GM21786 (cell line): Measurements from ENCODE around the gene OSBPL2.

ENCODE experiments used
- ATAC-seq: cut with Tn5 transposase; IDR thresholded peaks from one replicate; pipeline ENCODE4 v1.9.1; 2021; ENCODE audit not compliant: unreplicated experiment

Gene OSBPL2

DNA sequence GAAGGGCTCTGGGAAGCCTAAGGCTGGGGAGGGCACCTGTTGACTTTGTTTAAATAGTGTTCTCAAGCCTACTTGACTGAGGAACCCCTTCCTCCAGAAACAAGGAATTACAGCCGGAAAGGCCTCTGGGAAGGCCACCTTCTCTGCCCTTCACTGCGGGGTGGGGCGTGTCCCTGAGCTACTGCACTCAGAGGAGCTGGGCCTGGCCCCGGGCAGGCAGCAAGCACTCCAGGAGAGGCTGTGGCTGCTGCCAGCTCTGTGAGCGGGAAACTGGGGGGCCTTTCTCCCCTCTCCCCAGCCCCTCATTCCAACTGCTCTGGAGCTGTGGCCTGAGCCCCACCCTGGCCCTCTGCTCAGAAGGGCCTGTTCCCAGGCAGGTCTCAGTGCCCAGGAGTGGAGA is 4.0 kb upstream of the OSBPL2 start:
- ATAC-seq, result no peak

- ATAC-seq, result no peak
Measured at GRCh38 chr20:62235001-62235776, 3.1 kb upstream of the OSBPL2 start.

DNA sequence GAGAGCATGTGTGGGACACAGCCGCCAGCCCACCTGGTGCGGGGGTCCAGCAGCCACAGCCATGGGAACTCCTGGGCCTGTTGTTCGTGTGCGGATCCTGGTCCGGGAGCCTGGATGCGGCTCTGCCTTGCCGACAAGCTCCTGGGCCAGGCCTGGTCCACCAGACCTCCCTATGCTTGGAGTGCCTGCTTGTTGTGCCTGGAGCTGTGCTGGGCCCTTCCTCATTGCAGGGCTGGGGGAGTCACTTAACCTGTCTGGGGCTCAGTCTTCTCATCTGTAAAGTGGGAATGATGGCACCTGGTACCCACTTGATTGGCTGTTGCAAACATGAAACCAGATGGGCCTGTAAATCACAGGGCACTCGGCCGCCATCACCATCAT is 2.6 kb upstream of the OSBPL2 start:
- no peak for ATAC-seq

DNA sequence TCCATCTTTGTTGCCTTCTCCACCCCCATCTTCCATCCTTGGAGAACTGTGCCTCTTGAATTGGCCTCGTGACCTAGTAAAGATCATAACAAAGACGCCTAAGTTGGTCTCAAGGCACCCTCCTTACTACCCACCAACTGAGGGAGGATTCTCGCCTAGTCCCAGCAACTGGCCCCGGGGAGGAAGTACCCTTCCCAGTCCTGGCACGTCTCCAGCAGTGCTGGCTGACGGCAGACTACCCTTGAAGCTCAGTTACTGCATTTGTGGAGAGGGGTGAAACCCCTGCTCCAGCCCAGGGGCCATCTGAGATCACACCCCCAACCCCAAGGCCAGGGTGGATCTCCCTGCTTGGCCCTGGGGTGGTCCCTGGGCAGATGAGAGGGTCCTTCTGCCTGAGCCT is 2.1 kb upstream of the OSBPL2 start:
- no peak for ATAC-seq

DNA sequence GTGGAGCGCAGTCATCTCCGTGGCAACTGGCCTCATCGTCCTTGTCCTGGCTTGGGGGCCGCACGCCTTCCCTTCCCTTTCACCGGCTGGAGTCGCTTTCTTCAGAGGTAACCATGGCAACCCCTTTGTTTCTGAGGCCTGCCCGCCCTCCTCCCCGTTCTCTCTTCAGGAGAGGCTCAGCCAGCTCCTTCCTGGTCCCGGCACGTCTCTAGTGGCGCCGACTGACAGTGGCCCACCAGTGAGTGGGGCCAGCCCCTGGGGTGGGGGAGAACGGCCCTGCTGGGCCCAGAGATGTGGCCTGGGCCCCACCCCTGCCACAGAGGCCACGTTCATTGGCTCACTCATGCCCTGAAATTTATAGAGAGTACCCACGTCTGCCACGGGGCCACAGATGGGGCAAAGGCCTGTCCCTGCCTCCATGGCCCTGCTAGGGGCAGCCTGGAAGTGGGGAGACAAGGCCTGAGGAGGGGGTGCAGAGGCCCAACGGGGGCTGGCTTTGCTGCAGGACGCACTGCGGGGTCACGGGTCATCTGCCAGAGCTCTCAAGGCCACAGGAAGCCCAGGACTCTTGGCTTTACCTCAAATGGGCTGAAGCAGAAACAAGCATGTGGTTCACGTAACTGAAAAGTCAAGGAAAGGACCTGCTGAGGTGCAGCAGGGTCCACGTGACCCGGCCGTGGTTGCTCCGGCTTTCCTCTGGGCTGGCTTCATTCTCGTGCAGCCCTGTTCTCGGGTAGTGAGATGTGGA is 1.4 kb upstream of the OSBPL2 start:
- no peak for ATAC-seq

DNA sequence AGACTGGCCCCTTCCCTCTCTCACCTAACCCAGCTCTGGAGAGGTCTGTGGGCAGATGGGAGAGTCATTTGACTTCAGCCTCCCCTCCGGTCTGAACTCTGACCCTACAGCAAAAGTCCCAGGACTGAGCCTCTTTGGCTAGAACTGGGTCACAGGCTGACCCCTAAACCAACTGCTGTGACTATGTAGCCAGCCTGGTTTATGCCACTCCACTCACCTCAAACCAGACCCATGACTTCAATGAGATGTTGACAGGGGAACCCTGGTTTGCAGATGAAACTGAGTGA is 864 bp upstream of the OSBPL2 start:
- ATAC-seq, result no peak

DNA sequence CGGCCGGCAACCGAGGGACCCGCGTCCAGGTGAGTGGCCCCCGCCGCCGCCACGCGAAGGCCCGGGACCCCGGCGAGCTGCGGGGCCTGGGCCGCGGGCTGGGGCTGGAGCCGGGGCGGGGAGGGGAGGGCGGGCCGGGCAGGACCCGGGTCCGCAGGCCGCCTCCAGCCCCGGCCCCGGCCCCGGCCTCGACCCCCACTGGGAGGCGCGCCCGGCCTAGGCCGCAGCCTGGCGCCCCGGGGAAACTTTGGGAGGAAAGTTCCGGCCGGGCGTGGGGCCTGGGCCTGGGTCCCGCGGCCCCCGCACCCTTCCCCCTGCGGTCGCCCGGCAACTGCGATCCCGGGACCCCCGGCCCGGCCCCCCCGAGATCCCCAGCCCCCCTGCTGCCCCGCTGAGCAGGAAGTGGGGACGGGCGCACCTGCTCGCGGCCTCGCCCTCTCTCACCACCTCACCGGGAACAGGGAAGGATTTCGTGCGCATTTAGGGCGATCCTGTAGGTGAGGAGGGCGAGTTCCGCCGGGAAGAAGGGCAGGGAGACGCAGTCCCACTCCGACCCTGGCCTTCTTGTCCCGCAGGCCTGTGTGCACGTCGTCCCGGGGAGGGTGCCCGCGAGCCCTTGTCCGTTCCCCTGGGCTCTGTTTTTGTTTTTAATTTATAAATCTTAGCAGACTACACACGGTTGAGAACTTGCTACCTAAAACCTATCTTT is 402 bp downstream of the OSBPL2 start:
- ATAC-seq, result no peak

DNA sequence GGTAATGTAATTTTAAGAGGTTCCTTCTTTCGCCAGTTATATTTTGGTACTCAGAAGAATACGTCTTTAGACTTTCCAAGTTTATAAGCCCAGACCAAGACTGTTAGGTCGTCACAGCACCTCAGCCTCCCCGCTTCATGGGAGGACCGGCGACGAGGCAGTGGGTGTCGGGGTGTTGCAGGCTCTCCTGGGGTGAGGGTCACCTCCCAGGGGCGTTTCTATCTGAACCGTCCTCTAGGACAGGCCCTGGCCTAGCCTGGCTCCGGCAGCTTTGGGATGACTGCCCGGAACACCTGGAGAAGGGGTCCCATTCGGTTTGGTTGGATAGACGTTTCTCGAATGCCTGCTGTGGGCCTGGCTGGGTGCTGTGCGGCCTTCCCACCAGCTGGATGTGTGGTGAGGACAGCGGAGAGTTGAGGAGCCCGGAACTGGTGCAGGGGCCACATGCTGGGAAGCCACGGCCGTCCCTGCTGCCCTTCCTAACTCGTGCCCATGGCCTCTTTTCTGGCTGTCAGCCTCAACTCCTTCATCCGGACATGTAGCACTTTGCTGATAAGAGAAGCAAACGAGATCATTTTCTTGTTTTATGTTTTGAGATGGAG is 1.1 kb downstream of the OSBPL2 start:
- no peak for ATAC-seq

GRCh38 chr20:62240020-62240685 is 1.8 kb downstream of the OSBPL2 start:
- no peak for ATAC-seq

DNA sequence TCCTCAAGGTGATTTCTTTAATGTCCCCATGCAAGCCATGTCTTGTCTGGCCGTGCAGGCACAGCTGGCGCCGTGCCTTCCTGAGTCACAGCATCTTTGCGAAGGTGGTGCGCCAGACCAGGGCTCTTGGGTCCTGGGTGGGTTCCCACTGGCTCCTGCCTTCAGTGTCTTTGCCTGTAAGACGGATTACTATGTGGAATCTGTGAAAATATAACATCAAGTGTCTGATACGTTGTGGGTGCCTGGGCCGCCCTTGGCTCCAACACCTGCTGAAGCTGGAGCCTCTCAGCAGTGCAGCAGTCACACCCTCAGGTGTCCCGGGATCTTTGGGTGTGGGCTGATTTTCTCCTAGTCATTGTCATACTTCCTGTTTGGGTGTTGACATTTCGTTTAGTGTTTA is 3.2 kb downstream of the OSBPL2 start:
- no peak for ATAC-seq

DNA sequence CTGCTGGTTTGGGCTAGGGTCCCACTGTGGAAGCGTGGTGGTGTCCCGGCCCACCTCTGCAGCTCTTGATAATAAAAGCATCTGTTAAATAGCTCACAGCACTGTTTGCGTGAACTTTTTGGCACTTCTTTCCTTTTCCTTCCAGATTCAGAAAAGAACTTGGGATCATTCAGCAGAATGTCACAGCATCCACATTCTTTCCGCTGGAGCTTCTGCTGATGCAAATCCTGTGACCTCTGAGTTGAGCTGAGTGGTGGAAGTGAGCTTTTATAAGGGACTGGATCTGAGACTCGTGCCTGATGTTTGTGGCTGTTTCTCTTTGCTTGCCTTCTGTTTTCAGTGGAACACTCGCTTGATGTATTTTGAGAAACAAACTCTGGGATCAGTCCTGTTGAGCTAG is 3.9 kb downstream of the OSBPL2 start:
- ATAC-seq, result no peak

GRCh38 chr20:62243106-62243505 is 4.8 kb downstream of the OSBPL2 start:
- ATAC-seq, result no peak

DNA sequence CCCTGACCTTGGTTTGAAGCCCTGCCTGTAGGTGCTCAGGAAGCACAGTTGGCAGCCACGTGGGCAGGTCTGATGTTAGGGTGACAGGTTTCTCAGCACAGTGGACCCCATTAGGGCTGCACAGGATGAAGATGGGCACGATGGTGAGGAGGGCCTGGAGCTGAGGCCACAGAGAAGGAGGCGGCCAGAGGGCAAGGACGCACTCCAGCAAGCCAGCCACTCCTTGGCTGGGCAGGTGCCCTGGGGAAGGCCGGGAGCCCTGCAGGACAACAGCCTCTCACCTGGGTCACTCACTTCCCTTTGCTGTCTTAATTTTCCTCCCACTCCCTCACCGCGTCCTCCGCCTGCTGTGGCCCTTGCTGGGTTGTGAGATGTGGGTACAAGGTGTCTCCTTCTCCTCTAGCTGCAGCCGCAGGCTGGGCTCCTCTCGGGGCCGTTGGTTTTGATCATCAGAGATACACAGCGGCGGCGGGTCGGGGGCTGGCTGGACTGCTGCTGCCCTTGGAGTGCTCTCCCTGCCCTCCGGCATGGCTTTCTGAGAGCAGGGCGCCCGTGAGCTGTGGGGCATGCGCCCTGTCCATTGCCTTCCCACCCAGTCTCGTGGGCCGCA is 5.7 kb downstream of the OSBPL2 start:
- no peak for ATAC-seq

GRCh38 chr20:62244644-62245108 is 6.4 kb downstream of the OSBPL2 start:
- no peak for ATAC-seq

DNA sequence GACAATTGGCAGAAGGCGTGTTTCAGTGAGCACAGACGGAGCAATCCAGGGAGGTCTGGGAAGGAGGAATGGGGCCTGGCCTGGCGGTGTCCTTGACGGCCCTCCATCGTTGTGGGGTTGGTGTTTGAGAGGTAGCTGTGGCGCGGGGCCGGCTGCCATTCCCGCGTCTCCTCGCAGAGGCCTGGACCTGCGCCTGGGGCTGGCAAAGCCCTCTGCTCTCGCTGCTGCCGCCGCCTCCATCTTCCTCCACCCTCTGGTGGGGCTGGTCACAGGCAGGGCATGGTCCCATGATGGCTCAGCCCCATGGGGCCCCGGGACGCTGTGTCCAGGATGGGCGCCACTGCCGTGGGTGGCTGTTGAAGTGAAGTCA is 7.6 kb downstream of the OSBPL2 start:
- ATAC-seq, result no peak

DNA sequence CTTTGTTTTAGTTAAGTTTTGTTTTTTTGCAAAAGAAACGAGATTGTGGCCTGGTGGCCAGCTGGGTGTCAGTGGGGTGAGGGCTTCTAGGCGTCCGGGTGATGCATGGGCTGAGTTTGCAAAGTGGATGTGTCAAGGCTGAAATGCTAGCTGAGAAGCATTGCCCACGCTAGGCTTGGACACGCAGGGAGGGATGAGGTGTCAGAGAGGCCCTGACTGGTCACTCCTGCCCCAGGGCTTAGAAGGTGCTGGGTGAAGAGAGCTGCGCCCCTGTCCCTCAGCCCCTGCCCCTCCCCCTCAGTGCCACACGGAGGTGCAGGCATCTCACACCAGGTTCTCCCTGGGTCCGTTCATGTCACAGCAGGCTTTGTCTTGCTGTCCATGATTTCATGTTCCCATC is 8.1 kb downstream of the OSBPL2 start:
- ATAC-seq, result no peak

DNA sequence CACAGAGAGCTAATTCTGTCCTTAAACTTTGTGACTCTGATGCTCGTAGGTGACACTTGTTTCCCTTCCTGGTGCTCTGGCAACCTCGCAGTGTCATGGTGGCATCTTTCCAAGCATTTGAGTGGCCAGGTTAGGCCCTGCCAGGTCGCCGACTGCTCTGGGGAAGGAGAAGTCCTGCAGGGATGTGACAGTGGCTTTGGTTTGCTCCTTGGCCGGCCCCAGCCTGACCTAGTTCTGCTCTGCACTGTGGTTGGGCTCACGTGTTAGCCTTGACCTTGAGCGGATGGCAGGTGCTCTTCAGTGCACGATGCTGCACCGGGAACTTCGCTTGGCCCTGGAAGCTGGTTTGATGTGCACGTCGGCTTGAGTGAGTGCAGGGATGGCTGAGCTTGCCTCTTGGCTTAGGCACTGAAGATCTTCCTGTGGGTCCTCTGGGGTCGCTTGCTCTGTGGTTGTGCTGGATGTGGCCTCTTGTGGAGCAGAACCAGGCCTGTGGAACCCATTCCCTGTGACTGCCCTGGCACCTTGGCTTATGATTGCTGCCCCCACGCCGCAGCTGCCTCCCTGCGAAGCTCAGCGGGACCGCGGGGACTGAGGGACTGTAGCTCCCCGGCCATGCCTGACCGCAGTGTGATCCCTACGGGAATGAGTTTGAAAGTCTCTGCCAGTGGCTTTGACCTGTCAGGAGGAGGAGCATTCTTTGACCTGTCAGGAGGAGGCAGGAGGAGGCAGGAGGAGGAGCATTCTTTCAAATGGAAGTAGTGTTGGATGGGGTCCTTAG is 8.7 kb downstream of the OSBPL2 start:
- ATAC-seq, result no peak

GRCh38 chr20:62248890-62249560 is 10.7 kb downstream of the OSBPL2 start:
- no peak for ATAC-seq

GRCh38 chr20:62252342-62252966 is 14.1 kb downstream of the OSBPL2 start:
- ATAC-seq, result no peak
